K562 (cell line): ENCODE measurements around the gene COP1.

ENCODE experiments used
- EZH2 ChIP-seq: IDR thresholded peaks from 2 replicates; pipeline ENCODE4 v1.6.1; 2012; ENCODE audit warnings: low read depth, mild to moderate bottlenecking, inconsistent platforms, low read length, borderline replicate concordance
- FOSL1 ChIP-seq: fragments of 200-800 bp; sonication (Bioruptor generic); conservative IDR thresholded peaks from 2 replicates; pipeline ENCODE4 v1.6.1; 2016; ENCODE audit warnings: missing genetic modification characterization, missing compliant biosample characterization
- HMG20B ChIP-seq: fragments of 250-450 bp; sonication (Bioruptor Pico); IDR thresholded peaks from 2 replicates; pipeline ENCODE4 v1.5.0; 2021; ENCODE audit warnings: mild to moderate bottlenecking
- POLR2AphosphoS5 ChIP-seq: IDR thresholded peaks from 2 replicates; pipeline ENCODE4 v1.6.1; 2011; ENCODE audit warnings: mild to moderate bottlenecking, low read depth, low read length, moderate library complexity; ENCODE audit not compliant: control insufficient read depth, insufficient read depth
- PRMT5 ChIP-seq: sonication (generic); formaldehyde crosslinking; IDR thresholded peaks from 2 replicates; pipeline ENCODE4 v1.5.0; 2020; ENCODE audit warnings: missing genetic modification reagents
- TCF7 ChIP-seq: sonication (generic); IDR thresholded peaks from 2 replicates; pipeline ENCODE4 v1.6.1; 2016; ENCODE audit warnings: antibody characterized with exemption, borderline replicate concordance
- TF ChIP-seq, protein P1 (sequence below), 3 experiments: IDR thresholded peaks in 2 of 3; conservative IDR thresholded peaks in 1 of 3; 2 replicates each; pipeline ENCODE4 v1.5.1; 2011 to 2012; ENCODE audit warnings: low read length in 3 of 3, mild to moderate bottlenecking in 3 of 3, control low read depth in 2 of 3, improper control_type of control experiment in 1 of 3, inconsistent platforms in 1 of 3, low read depth in 1 of 3, mixed read lengths in 1 of 3, moderate library complexity in 1 of 3; ENCODE audit not compliant: insufficient read depth in 2 of 3
- TF ChIP-seq, protein P2 (sequence below): sonication (generic); formaldehyde crosslinking; IDR thresholded peaks from 2 replicates; pipeline ENCODE4 v1.8.0; 2023; ENCODE audit warnings: mild to moderate bottlenecking, missing genetic modification reagents
- TF ChIP-seq, protein P3 (sequence below), 3 experiments: fragments of 200-800 bp in 1 of 3; fragments of 250-450 bp in 1 of 3; fragments of 450-650 bp in 1 of 3; sonication (Bioruptor Pico) in 1 of 3; sonication (Bioruptor generic) in 1 of 3; formaldehyde crosslinking in 1 of 3; IDR thresholded peaks; 2 replicates each; pipeline versions ENCODE4 v1.6.1 to v1.8.0; 2016 to 2022; ENCODE audit warnings: mild to moderate bottlenecking in 2 of 3, missing genetic modification characterization in 2 of 3, missing compliant biosample characterization in 1 of 3, moderate library complexity in 1 of 3

DNA sequence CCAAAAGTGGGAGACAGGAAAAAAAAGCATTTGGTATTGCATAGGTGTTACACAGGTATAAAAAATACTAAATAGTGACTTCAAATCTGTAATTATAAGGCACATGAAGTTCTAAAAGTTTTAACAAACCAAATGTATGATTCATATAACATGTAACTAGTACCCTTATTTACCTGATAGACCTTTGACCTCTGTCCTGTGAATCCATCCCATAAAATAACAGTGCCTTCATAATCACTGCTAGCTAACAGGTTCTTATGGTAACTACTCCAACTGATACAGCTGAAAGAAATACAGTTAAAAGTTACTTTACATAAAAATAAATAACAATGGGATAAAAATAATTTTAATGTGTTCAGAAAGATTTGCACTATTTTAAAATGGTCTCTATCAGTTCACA is 163.5 kb downstream of the COP1 start:
- TF ChIP-seq PRMT5 (no peak), HMG20B (CRISPR knock-in tag) (no peak), TCF7 (no peak), POLR2AphosphoS5 (no peak), FOSL1 (tag) (no peak), EZH2 (no peak)
- TF ChIP-seq, protein P1, sequence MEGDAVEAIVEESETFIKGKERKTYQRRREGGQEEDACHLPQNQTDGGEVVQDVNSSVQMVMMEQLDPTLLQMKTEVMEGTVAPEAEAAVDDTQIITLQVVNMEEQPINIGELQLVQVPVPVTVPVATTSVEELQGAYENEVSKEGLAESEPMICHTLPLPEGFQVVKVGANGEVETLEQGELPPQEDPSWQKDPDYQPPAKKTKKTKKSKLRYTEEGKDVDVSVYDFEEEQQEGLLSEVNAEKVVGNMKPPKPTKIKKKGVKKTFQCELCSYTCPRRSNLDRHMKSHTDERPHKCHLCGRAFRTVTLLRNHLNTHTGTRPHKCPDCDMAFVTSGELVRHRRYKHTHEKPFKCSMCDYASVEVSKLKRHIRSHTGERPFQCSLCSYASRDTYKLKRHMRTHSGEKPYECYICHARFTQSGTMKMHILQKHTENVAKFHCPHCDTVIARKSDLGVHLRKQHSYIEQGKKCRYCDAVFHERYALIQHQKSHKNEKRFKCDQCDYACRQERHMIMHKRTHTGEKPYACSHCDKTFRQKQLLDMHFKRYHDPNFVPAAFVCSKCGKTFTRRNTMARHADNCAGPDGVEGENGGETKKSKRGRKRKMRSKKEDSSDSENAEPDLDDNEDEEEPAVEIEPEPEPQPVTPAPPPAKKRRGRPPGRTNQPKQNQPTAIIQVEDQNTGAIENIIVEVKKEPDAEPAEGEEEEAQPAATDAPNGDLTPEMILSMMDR (IDR thresholded peaks at IDR 0.05 in 2 of 3, conservative IDR thresholded peaks at IDR 0.05 in 1 of 3; ENCODE audit: insufficient read depth in 2 of 3, low read depth in 1 of 3, low read length in 3 of 3): no peak
- TF ChIP-seq, protein P2, sequence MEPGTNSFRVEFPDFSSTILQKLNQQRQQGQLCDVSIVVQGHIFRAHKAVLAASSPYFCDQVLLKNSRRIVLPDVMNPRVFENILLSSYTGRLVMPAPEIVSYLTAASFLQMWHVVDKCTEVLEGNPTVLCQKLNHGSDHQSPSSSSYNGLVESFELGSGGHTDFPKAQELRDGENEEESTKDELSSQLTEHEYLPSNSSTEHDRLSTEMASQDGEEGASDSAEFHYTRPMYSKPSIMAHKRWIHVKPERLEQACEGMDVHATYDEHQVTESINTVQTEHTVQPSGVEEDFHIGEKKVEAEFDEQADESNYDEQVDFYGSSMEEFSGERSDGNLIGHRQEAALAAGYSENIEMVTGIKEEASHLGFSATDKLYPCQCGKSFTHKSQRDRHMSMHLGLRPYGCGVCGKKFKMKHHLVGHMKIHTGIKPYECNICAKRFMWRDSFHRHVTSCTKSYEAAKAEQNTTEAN (CRISPR knock-in tag): no peak
- TF ChIP-seq, protein P3, sequence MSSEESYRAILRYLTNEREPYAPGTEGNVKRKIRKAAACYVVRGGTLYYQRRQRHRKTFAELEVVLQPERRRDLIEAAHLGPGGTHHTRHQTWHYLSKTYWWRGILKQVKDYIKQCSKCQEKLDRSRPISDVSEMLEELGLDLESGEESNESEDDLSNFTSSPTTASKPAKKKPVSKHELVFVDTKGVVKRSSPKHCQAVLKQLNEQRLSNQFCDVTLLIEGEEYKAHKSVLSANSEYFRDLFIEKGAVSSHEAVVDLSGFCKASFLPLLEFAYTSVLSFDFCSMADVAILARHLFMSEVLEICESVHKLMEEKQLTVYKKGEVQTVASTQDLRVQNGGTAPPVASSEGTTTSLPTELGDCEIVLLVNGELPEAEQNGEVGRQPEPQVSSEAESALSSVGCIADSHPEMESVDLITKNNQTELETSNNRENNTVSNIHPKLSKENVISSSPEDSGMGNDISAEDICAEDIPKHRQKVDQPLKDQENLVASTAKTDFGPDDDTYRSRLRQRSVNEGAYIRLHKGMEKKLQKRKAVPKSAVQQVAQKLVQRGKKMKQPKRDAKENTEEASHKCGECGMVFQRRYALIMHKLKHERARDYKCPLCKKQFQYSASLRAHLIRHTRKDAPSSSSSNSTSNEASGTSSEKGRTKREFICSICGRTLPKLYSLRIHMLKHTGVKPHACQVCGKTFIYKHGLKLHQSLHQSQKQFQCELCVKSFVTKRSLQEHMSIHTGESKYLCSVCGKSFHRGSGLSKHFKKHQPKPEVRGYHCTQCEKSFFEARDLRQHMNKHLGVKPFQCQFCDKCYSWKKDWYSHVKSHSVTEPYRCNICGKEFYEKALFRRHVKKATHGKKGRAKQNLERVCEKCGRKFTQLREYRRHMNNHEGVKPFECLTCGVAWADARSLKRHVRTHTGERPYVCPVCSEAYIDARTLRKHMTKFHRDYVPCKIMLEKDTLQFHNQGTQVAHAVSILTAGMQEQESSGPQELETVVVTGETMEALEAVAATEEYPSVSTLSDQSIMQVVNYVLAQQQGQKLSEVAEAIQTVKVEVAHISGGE (CRISPR knock-in tag; IDR thresholded peaks at IDR 0.05): no peak
